Naive thymus-derived CD4-positive, alpha-beta T cell (primary cell): ENCODE data around the gene PAX7. TPM values are rescaled to one million over a fixed set of nuclear protein-coding genes. Genes with fewer than 3 reads are reported as not detected.

Experiments used
- ATAC-seq: fragments of 150-1000 bp; cut with Tn5 transposase; 2 replicates; pipeline ENCODE4 v1.10.0; 2021; ENCODE audit warnings: mild to moderate bottlenecking, moderate library complexity
- CTCF ChIA-PET: fragments of 350-600 bp; sonication (Branson Sonifier 250); formaldehyde crosslinking; loops from one replicate; lab custom pipeline; 2021; ENCODE audit warnings: antibody characterized with exemption; lab: Charles Lee
- POLR2A ChIA-PET: fragments of 350-600 bp; sonication (Branson Sonifier 250); formaldehyde crosslinking; loops from one replicate; lab custom pipeline; 2021; ENCODE audit warnings: antibody characterized with exemption, inconsistent platforms; lab: Charles Lee
- DNase-seq, 9 donors: peaks; one replicate each; pipeline versions ENCODE4 v3.0.0 to v3.0.0-alpha.2; 2020 to 2022; ENCODE audit warnings: mixed read lengths in 1 of 9
- H3K27ac ChIP-seq: one replicate; pipeline ENCODE4 v1.7.0; 2013; ENCODE audit warnings: mild to moderate bottlenecking, low read depth, low read length, moderate library complexity
- H3K27me3 ChIP-seq, 2 donors: one replicate each; pipeline ENCODE4 v1.7.0; 2013; ENCODE audit warnings: low read length in 2 of 2, mild to moderate bottlenecking in 2 of 2, moderate library complexity in 2 of 2; ENCODE audit not compliant: control insufficient read depth in 2 of 2, insufficient read depth in 2 of 2
- H3K36me3 ChIP-seq, 3 experiments: 1 replicate in 2 of 3; 2 replicates in 1 of 3; pipeline ENCODE4 v1.7.0; 2013; ENCODE audit warnings: low read length in 3 of 3, mild to moderate bottlenecking in 3 of 3, moderate library complexity in 1 of 3; ENCODE audit not compliant: insufficient read depth in 3 of 3, control insufficient read depth in 2 of 3
- H3K4me1 ChIP-seq, 2 donors: one replicate each; pipeline ENCODE4 v1.7.0; 2013; ENCODE audit warnings: low read length in 2 of 2, mild to moderate bottlenecking in 2 of 2, moderate library complexity in 1 of 2; ENCODE audit not compliant: control insufficient read depth in 2 of 2, insufficient read depth in 2 of 2
- H3K4me3 ChIP-seq: 2 replicates; pipeline ENCODE4 v1.7.0; 2013; ENCODE audit warnings: mild to moderate bottlenecking, low read length
- H3K9me3 ChIP-seq, 3 experiments: 1 replicate in 2 of 3; 2 replicates in 1 of 3; pipeline ENCODE4 v1.7.0; 2013; ENCODE audit warnings: low read length in 3 of 3; ENCODE audit not compliant: control insufficient read depth in 2 of 3
- H3K27ac Mint-ChIP-seq, 9 donors: one replicate each; pipeline ENCODE4 v1.8.0; 2020 to 2022; ENCODE audit warnings: mixed read lengths in 9 of 9, mild to moderate bottlenecking in 8 of 9, moderate library complexity in 5 of 9, inconsistent platforms in 2 of 9
- H3K27me3 Mint-ChIP-seq, 5 donors: one replicate each; pipeline ENCODE4 v1.8.0; 2021 to 2022; ENCODE audit warnings: mixed read lengths in 5 of 5, mild to moderate bottlenecking in 1 of 5
- H3K36me3 Mint-ChIP-seq, 5 donors: one replicate each; pipeline ENCODE4 v1.8.0; 2020 to 2022; ENCODE audit warnings: mixed read lengths in 5 of 5, mild to moderate bottlenecking in 3 of 5, inconsistent platforms in 1 of 5
- H3K4me1 Mint-ChIP-seq, 7 donors: one replicate each; pipeline ENCODE4 v1.8.0; 2020 to 2022; ENCODE audit warnings: mixed read lengths in 7 of 7, mild to moderate bottlenecking in 3 of 7, inconsistent platforms in 1 of 7
- H3K4me3 Mint-ChIP-seq, 10 donors: one replicate each; pipeline ENCODE4 v1.8.0; 2020 to 2022; ENCODE audit warnings: mild to moderate bottlenecking in 10 of 10, mixed read lengths in 10 of 10, moderate library complexity in 6 of 10, inconsistent platforms in 2 of 10
- H3K9me3 Mint-ChIP-seq, 11 donors: one replicate each; pipeline ENCODE4 v1.8.0; 2020 to 2022; ENCODE audit warnings: mixed read lengths in 11 of 11, mild to moderate bottlenecking in 4 of 11, inconsistent platforms in 1 of 11, moderate library complexity in 1 of 11
- intact Hi-C, 2 donors: fragments of 100-400 bp; cut with micrococcal nuclease; formaldehyde crosslinking; loops; one replicate each; pipeline ENCODE4 v1.15.1; 2023
- polyA plus RNA-seq, 2 donors: library from polyadenylated mRNA; unstranded; fragments of 300-500 nt; fragmentation: Illumina TruSeq; gene quantifications; one replicate each; pipeline ENCODE4 v1.2.3, GENCODE V29; 2021
- total RNA-seq, 6 experiments: library from RNA in 5 of 6; stranded (reverse) in 5 of 6; gene quantifications; 1 replicate in 5 of 6; 2 replicates in 1 of 6; pipeline ENCODE4 v1.2.3 and lab custom pipeline; 2021 to 2026

The PAX7 gene
- total and polyA plus RNA-seq, 7 experiments from 2014 or later: not detected

DNA sequence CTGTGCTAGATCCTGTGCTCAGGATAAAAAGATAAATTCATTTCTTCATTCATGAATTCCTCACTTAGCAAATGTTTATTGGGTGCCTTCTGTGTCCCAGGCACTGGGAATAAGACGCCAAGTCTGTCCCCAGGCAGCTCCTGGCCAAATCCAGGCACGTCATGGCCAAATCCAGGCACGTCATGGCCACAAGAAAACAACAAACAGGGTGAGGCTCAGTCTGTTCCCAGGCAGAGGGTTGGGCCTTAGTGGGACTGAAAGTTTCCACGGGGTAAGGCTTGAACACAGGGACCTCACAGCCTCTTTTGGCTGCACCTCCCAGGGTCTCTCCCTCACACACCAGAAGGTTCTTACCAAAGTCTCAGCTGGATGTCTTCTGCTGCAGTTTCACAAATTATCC, 95.7 kb downstream of the PAX7 start:
- Histone ChIP-seq H3K27ac (no peak overlapping the region), H3K9me3 (no peaks in the 10 kb centered on the region), H3K27me3 (no peaks in the 10 kb centered on the region), H3K4me3 (no peak overlapping the region), H3K36me3 (no peaks in the 10 kb centered on the region), H3K4me1 (no peaks in the 10 kb centered on the region)
- no peak overlapping the region for H3K4me3 Mint-ChIP-seq
- POLR2A ChIA-PET: no interaction called here
- peaks cover 0 to 2% (median 0%) of the 10 kb centered on the region in 11 donors for H3K9me3 Mint-ChIP-seq
- DNase-seq (no peak), ATAC-seq (no peak)
- intact Hi-C loops: no loop called here
- H3K27me3 Mint-ChIP-seq: peaks cover 48 to 72% (median 67%) of the 10 kb centered on the region in 5 donors
- H3K27ac Mint-ChIP-seq: no peak overlapping the region
- H3K36me3 Mint-ChIP-seq: no peaks in the 10 kb centered on the region
- CTCF ChIA-PET: no interaction called here
- peaks cover 0 to 3% (median 0%) of the 10 kb centered on the region in 7 donors for H3K4me1 Mint-ChIP-seq

DNA sequence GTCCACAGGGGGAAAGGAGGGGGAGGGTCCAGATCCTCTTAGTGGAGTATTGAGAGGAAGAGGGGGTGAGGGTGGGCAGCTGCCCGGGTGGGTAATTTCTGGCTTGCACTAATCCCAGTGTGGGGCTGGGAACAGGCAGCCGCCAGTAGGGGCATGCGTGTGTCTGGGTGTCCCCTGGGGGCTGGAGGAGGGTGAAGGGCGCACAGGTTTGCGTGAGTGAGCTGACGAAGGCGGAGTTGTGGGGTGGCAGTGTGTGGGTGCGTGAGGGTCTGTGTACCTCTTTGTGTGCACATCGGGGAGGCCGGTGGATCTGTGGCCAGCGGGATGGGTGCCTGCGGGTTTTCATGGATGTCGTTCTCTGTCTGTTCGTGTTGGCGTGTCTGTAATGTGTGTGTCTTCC, 97.3 kb downstream of the PAX7 start:
- Histone ChIP-seq H3K9me3 (no peaks in the 10 kb centered on the region), H3K27ac (no peak overlapping the region), H3K4me1 (no peaks in the 10 kb centered on the region), H3K27me3 (no peaks in the 10 kb centered on the region), H3K36me3 (no peaks in the 10 kb centered on the region), H3K4me3 (no peak overlapping the region)
- intact Hi-C loops: no loop called here
- H3K4me3 Mint-ChIP-seq: no peak overlapping the region
- DNase-seq: no peak
- peaks cover 0 to 3% (median 0%) of the 10 kb centered on the region in 7 donors for H3K4me1 Mint-ChIP-seq
- ATAC-seq: no peak
- ChIA-PET POLR2A (no interaction called here), CTCF (no interaction called here)
- peaks cover 41 to 65% (median 59%) of the 10 kb centered on the region in 5 donors for H3K27me3 Mint-ChIP-seq
- H3K36me3 Mint-ChIP-seq: peaks cover 0 to 3% (median 0%) of the 10 kb centered on the region in 5 donors
- H3K9me3 Mint-ChIP-seq: peaks cover 0 to 2% (median 0%) of the 10 kb centered on the region in 11 donors
- H3K27ac Mint-ChIP-seq: no peak overlapping the region

- ATAC-seq: no peak
- Mint-ChIP-seq H3K9me3 (no peaks in the 10 kb centered on the region), H3K4me1 (no peaks in the 10 kb centered on the region), H3K27me3 (peaks cover 30 to 68% (median 65%) of the 10 kb centered on the region in 5 donors), H3K27ac (no peak overlapping the region), H3K4me3 (no peak overlapping the region), H3K36me3 (peaks cover 0 to 3% (median 0%) of the 10 kb centered on the region in 5 donors)
- H3K27me3 ChIP-seq: no peaks in the 10 kb centered on the region
- DNase-seq: no peak
- intact Hi-C loops: no loop called here
- ChIA-PET CTCF (no interaction called here), POLR2A (no interaction called here)
- no peak overlapping the region for H3K4me3 ChIP-seq
- no peaks in the 10 kb centered on the region for H3K9me3 ChIP-seq
- no peak overlapping the region for H3K27ac ChIP-seq
- no peaks in the 10 kb centered on the region for H3K36me3 ChIP-seq
- no peaks in the 10 kb centered on the region for H3K4me1 ChIP-seq
Observed at GRCh38 chr1:18730321-18730720, 99.7 kb downstream of the PAX7 start.

GRCh38 chr1:18731148-18731547, 100.5 kb downstream of the PAX7 start:
- CTCF ChIA-PET: no interaction called here
- Mint-ChIP-seq H3K4me3 (no peak overlapping the region), H3K9me3 (no peaks in the 10 kb centered on the region)

DNA sequence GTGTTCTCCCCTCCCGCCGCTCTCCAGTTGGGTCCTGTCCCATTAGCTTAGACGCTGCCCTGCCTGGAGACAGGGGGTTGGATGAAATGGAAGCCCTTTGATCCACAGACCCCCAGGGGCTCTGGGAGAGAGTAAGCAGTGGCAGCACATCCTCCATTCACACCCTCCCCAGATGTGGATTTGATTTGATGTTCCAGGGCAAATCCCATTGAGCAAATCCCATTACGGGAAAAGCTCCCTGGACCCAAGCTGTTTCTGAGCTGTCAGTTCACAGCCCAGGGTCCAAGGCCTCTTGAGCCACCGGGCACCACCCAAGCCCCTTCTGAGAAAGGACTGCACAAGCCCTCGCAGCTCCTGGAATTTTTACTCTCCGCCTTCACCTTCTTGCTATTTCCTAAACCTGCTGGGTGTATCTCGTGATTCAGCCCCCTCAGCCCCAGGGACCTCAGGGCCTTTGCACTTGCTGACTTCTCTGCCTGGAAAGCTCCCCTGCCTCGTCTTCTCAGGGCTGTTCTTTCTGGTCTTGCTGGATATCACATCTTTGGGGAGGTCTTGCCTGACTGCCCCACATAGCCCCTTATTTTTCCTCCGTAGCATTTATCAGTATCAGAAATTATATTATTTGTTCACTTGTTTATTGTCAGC, 101.1 kb downstream of the PAX7 start:
- Mint-ChIP-seq H3K4me1 (no peaks in the 10 kb centered on the region), H3K27ac (no peak overlapping the region), H3K27me3 (peaks cover 16 to 58% (median 55%) of the 10 kb centered on the region in 5 donors), H3K4me3 (no peak overlapping the region), H3K9me3 (no peaks in the 10 kb centered on the region), H3K36me3 (peaks cover 0 to 3% (median 0%) of the 10 kb centered on the region in 5 donors)
- ATAC-seq (no peak), DNase-seq (no peak)
- no peak overlapping the region for H3K27ac ChIP-seq
- intact Hi-C loops: no loop called here
- no peak overlapping the region for H3K4me3 ChIP-seq
- no peaks in the 10 kb centered on the region for H3K9me3 ChIP-seq
- H3K36me3 ChIP-seq: no peaks in the 10 kb centered on the region
- POLR2A ChIA-PET: no interaction called here
- CTCF ChIA-PET: no interaction called here
- H3K4me1 ChIP-seq: no peaks in the 10 kb centered on the region
- no peaks in the 10 kb centered on the region for H3K27me3 ChIP-seq

More at GRCh38 chr1:18731148-18731547, 100.5 kb downstream of the PAX7 start:
- intact Hi-C loops: no loop called here
- H3K36me3 ChIP-seq: no peaks in the 10 kb centered on the region
- ATAC-seq: no peak
- no peaks in the 10 kb centered on the region for H3K4me1 Mint-ChIP-seq
- H3K9me3 ChIP-seq: no peaks in the 10 kb centered on the region
- no peak for DNase-seq
- POLR2A ChIA-PET: no interaction called here
- no peak overlapping the region for H3K27ac ChIP-seq
- no peak overlapping the region for H3K4me3 ChIP-seq
- no peaks in the 10 kb centered on the region for H3K4me1 ChIP-seq
- H3K36me3 Mint-ChIP-seq: peaks cover 0 to 3% (median 0%) of the 10 kb centered on the region in 5 donors
- H3K27me3 ChIP-seq: no peaks in the 10 kb centered on the region
- H3K27ac Mint-ChIP-seq: no peak overlapping the region
- H3K27me3 Mint-ChIP-seq: peaks cover 21 to 61% (median 59%) of the 10 kb centered on the region in 5 donors

- Histone ChIP-seq H3K36me3 (no peaks in the 10 kb centered on the region), H3K4me1 (no peaks in the 10 kb centered on the region), H3K27me3 (no peaks in the 10 kb centered on the region), H3K4me3 (no peak overlapping the region), H3K27ac (no peak overlapping the region), H3K9me3 (no peaks in the 10 kb centered on the region)
- no peaks in the 10 kb centered on the region for H3K9me3 Mint-ChIP-seq
- H3K27ac Mint-ChIP-seq: no peak overlapping the region
- H3K27me3 Mint-ChIP-seq: peaks cover 9 to 49% (median 47%) of the 10 kb centered on the region in 5 donors
- peaks cover 0 to 3% (median 0%) of the 10 kb centered on the region in 5 donors for H3K36me3 Mint-ChIP-seq
- DNase-seq (no peak), ATAC-seq (no peak)
- ChIA-PET CTCF (no interaction called here), POLR2A (no interaction called here)
- no peaks in the 10 kb centered on the region for H3K4me1 Mint-ChIP-seq
- intact Hi-C loops: no loop called here
- H3K4me3 Mint-ChIP-seq: no peak overlapping the region
Observed at GRCh38 chr1:18732686-18733085, 102.0 kb downstream of the PAX7 start.

GRCh38 chr1:18734001-18734400, 103.4 kb downstream of the PAX7 start:
- Histone ChIP-seq H3K27me3 (no peaks in the 10 kb centered on the region), H3K27ac (no peak overlapping the region), H3K9me3 (no peaks in the 10 kb centered on the region), H3K4me1 (no peaks in the 10 kb centered on the region), H3K4me3 (no peak overlapping the region), H3K36me3 (no peaks in the 10 kb centered on the region)
- H3K4me3 Mint-ChIP-seq: no peak overlapping the region
- CTCF ChIA-PET: no interaction called here
- no peak overlapping the region for H3K27ac Mint-ChIP-seq
- peaks cover 0 to 3% (median 0%) of the 10 kb centered on the region in 5 donors for H3K36me3 Mint-ChIP-seq
- H3K27me3 Mint-ChIP-seq: peaks cover 5 to 48% (median 43%) of the 10 kb centered on the region in 5 donors
- H3K9me3 Mint-ChIP-seq: no peaks in the 10 kb centered on the region
- no peaks in the 10 kb centered on the region for H3K4me1 Mint-ChIP-seq
- POLR2A ChIA-PET: no interaction called here
- DNase-seq: no peak
- ATAC-seq: no peak
- intact Hi-C loops: no loop called here
